Chondrocyte (in vitro differentiated cells): ENCODE data around the gene NUFIP1. TPM values are rescaled to one million over a fixed set of nuclear protein-coding genes. Genes with fewer than 3 reads are reported as not detected.
"Not testable (repeated sequence)": the region's sequence is repeated elsewhere in the genome, so short reads cannot be mapped to it uniquely, and the experiment has no call there.

Experiments used
- DNase-seq: peaks from one replicate; pipeline ENCODE4 v3.0.0; 2021; ENCODE audit warnings: mixed read lengths, low spot score
- H3K27ac Mint-ChIP-seq: one replicate; pipeline ENCODE4 v1.8.0; 2021; ENCODE audit warnings: mild to moderate bottlenecking, moderate library complexity, mixed read lengths; ENCODE audit not compliant: unreplicated experiment
- H3K27me3 Mint-ChIP-seq: 2 replicates; pipeline ENCODE4 v1.8.0; 2021; ENCODE audit warnings: low read depth, mixed read lengths
- H3K36me3 Mint-ChIP-seq: 2 replicates; pipeline ENCODE4 v1.8.0; 2021; ENCODE audit warnings: low read depth, mixed read lengths
- H3K4me1 Mint-ChIP-seq: 2 replicates; pipeline ENCODE4 v1.8.0; 2021; ENCODE audit warnings: low read depth, mild to moderate bottlenecking, mixed read lengths
- H3K4me3 Mint-ChIP-seq: one replicate; pipeline ENCODE4 v1.8.0; 2021; ENCODE audit warnings: mild to moderate bottlenecking, moderate library complexity, mixed read lengths; ENCODE audit not compliant: unreplicated experiment
- H3K9me3 Mint-ChIP-seq: 2 replicates; pipeline ENCODE4 v1.8.0; 2021; ENCODE audit warnings: low read depth, mixed read lengths
- total RNA-seq: library from RNA; stranded (reverse); gene quantifications from 3 replicates; pipeline ENCODE4 v1.2.1, GENCODE V29; 2021
- TF ChIP-seq, protein P1 (sequence below): fragments of 200-600 bp; sonication (generic); IDR thresholded peaks from 2 replicates; pipeline ENCODE4 v1.5.0; 2021; ENCODE audit warnings: antibody characterized with exemption, mild to moderate bottlenecking, moderate library complexity

The NUFIP1 gene
- total RNA-seq, 1 donor from 2014 or later, result 5.1 TPM

DNA sequence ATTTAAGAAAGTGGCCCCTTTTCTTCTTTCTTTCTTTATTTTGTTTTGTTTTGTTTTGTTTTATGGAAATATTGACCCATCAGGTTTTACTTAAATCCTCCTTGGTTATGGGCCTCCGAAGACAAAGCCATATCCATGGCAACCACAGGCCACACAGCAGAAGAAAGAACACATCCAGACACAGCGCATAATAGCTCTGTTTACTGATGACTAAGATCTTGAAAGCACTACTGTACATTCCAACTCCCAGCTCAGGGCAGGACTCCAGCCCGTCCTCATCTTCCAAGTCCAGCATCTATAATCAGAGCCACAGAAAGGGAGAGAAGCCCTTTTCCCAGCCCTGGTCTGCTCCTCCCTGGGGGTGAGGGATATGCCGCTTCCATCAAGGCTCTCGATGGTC is 84.3 kb downstream of the NUFIP1 start:
- no peak for DNase-seq
- Mint-ChIP-seq H3K4me3 (no peak overlapping the region), H3K4me1 (peaks cover 57% of the 10 kb centered on the region), H3K9me3 (no peaks in the 10 kb centered on the region), H3K27ac (peak overlapping the region; percentile 97), H3K27me3 (no peaks in the 10 kb centered on the region), H3K36me3 (no peaks in the 10 kb centered on the region)
- TF ChIP-seq, protein P1, sequence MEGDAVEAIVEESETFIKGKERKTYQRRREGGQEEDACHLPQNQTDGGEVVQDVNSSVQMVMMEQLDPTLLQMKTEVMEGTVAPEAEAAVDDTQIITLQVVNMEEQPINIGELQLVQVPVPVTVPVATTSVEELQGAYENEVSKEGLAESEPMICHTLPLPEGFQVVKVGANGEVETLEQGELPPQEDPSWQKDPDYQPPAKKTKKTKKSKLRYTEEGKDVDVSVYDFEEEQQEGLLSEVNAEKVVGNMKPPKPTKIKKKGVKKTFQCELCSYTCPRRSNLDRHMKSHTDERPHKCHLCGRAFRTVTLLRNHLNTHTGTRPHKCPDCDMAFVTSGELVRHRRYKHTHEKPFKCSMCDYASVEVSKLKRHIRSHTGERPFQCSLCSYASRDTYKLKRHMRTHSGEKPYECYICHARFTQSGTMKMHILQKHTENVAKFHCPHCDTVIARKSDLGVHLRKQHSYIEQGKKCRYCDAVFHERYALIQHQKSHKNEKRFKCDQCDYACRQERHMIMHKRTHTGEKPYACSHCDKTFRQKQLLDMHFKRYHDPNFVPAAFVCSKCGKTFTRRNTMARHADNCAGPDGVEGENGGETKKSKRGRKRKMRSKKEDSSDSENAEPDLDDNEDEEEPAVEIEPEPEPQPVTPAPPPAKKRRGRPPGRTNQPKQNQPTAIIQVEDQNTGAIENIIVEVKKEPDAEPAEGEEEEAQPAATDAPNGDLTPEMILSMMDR, result no peak

DNA sequence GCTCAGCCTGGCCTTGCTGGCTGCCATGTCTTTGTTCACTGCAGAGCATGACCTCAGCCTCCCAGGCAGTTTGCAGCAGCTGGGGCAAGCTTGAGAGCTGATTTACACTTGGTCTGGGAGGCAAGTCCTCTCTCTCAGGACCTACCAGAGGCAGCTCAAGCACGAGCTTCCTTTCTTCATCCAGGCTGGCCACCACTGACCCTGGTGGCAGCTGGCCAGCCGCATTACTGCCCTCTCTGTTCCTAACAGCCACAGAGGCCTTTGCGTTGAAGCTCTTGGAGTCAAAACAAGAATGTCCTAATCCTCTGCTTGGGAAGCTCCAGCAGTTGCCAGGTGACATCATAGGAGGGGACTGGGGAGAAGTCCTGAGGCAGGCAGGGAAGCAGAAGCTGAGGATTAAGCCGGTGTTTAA is 85.7 kb downstream of the NUFIP1 start:
- Mint-ChIP-seq H3K4me3 (no peak overlapping the region), H3K36me3 (no peaks in the 10 kb centered on the region), H3K4me1 (peaks cover 64% of the 10 kb centered on the region), H3K27ac (peak overlapping the region; percentile 97), H3K27me3 (no peaks in the 10 kb centered on the region), H3K9me3 (no peaks in the 10 kb centered on the region)
- TF ChIP-seq, protein P1, result no peak
- no peak for DNase-seq

DNA sequence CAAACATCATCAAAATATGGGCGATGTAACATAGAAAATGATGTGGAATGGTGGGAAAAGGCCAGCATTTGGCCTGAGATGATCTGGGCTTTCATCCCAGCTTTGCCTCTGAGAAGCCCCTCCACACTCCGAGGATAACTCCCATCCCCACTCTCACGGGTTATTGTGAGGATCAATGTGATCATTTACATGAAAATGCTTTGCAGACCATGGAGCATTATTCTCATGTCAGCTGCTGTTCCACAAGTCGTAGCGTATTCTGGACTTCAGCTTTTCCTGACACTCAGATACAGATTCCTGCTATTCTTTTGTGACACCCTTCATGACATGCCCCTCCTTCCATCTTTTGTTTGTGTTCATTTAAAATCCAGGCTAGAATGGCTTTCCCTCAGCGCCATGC is 86.5 kb downstream of the NUFIP1 start:
- Mint-ChIP-seq H3K4me1 (peaks cover 61% of the 10 kb centered on the region), H3K9me3 (no peaks in the 10 kb centered on the region), H3K4me3 (no peak overlapping the region), H3K27me3 (no peaks in the 10 kb centered on the region), H3K27ac (peak overlapping the region; percentile 97), H3K36me3 (no peaks in the 10 kb centered on the region)
- DNase-seq, result no peak
- TF ChIP-seq, protein P1, result no peak

DNA sequence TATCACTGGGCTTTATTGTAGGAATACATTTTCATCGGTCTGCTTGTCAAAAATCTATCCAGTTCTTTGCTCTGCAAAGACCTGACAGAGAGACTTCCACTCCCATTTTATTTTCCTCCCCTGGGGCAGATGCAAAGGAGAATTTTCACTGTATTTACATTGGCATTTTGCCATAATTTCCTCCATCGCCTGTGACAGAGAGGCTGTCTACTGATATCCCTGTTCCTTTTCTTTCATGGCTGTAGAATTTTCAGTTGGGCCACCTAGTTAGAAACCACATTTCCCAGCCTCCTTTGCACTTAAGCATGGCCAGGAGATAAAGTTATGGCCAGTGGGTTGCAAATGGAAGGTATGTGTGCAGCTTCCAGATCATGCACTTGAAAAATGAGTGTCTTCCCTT is 89.3 kb downstream of the NUFIP1 start:
- Mint-ChIP-seq H3K27me3 (no peaks in the 10 kb centered on the region), H3K36me3 (no peaks in the 10 kb centered on the region)
- TF ChIP-seq, protein P1, result no peak

DNA sequence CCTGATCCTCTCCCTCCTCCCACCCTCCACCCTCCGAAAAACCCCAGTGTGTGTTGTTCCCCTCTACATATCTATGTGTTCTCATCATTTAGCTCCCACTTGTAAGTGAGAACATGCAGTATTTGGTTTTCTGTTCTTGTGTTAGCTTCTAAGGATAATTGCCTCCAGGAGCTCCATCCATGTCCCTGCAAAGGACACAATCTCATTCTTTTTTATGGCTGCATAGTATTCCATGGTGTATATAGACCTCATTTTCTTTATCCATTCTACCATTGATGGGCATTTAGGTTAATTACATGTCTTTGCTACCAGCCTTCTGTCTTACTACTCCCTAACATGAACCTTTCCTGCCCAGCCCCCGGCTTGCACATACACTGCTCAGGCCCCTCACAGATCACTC is 91.0 kb downstream of the NUFIP1 start:
- not testable (repeated sequence) for H3K4me3 Mint-ChIP-seq, H3K27ac Mint-ChIP-seq, H3K27me3 Mint-ChIP-seq, H3K9me3 Mint-ChIP-seq, H3K36me3 Mint-ChIP-seq, DNase-seq
- H3K4me1 Mint-ChIP-seq, result peaks cover 21% of the 10 kb centered on the region

More for the DNA sequence above, 89.3 kb downstream of the NUFIP1 start:
- H3K4me1 Mint-ChIP-seq, result peaks cover 38% of the 10 kb centered on the region
- no peak overlapping the region for H3K27ac Mint-ChIP-seq
- no peak overlapping the region for H3K4me3 Mint-ChIP-seq
- no peaks in the 10 kb centered on the region for H3K9me3 Mint-ChIP-seq
- no peak for DNase-seq

DNA sequence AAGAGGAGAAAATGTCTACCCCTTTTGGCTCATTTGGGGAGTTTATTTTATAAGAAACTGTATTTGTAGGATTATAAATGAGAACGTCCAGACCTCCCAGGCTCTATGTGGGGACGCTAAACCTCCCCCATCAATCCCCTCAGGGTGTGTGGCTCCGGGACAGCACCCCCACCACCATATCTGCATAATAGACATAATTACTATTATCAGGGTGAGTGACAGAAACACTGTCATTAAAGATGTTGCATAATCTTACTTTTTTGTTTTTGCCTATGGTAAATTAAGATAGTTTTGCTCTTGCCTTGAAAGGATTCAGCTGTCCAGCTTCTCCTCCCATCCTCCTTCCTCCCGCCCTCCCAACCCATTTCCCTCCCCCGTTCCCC is 93.3 kb downstream of the NUFIP1 start:
- Mint-ChIP-seq H3K4me1 (peaks cover 15% of the 10 kb centered on the region), H3K27ac (no peak overlapping the region), H3K4me3 (no peak overlapping the region), H3K27me3 (no peaks in the 10 kb centered on the region), H3K36me3 (no peaks in the 10 kb centered on the region), H3K9me3 (no peaks in the 10 kb centered on the region)
- no peak for DNase-seq
- TF ChIP-seq, protein P1, result no peak
